CD4-positive, alpha-beta T cell (primary cell): ENCODE measurements around the gene GCN1. TPM values are rescaled to one million over a fixed set of nuclear protein-coding genes. Genes with fewer than 3 reads are reported as not detected.

Experiments
- ATAC-seq: fragments of 200-7000 bp; cut with Tn5 transposase; one replicate; pipeline ENCODE4 v1.10.0; 2022; ENCODE audit warnings: mild to moderate bottlenecking; ENCODE audit not compliant: poor library complexity
- CTCF ChIA-PET: fragments of 350-600 bp; sonication (Branson Sonifier 250); formaldehyde crosslinking; loops from one replicate; lab custom pipeline; 2021; ENCODE audit warnings: antibody characterized with exemption, inconsistent platforms; lab: Charles Lee
- POLR2A ChIA-PET: fragments of 350-600 bp; sonication (Branson Sonifier 250); formaldehyde crosslinking; loops from one replicate; lab custom pipeline; 2021; ENCODE audit warnings: antibody characterized with exemption, inconsistent platforms; lab: Charles Lee
- DNase-seq, 14 experiments: peaks; one replicate each; pipeline ENCODE4 v3.0.0-alpha.2; 2013 to 2020; ENCODE audit warnings: mixed read lengths in 2 of 14
- H3K27ac ChIP-seq, 2 donors: one replicate each; pipeline versions ENCODE4 v1.5.1 to v1.7.0; 2013; ENCODE audit warnings: low read length in 2 of 2, low read depth in 1 of 2, mild to moderate bottlenecking in 1 of 2
- H3K27me3 ChIP-seq, 2 experiments: 1 replicate in 1 of 2; 2 replicates in 1 of 2; pipeline versions ENCODE4 v1.6.1 to v1.7.0; 2013; ENCODE audit warnings: low read length in 2 of 2, control low read depth in 1 of 2, mild to moderate bottlenecking in 1 of 2, moderate library complexity in 1 of 2; ENCODE audit not compliant: insufficient read depth in 2 of 2, control insufficient read depth in 1 of 2
- H3K36me3 ChIP-seq: one replicate; pipeline ENCODE4 v1.6.1; 2013; ENCODE audit warnings: low read length, control low read depth; ENCODE audit not compliant: insufficient read depth
- H3K4me1 ChIP-seq: one replicate; pipeline ENCODE4 v1.6.1; 2013; ENCODE audit warnings: low read length, control low read depth; ENCODE audit not compliant: insufficient read depth
- H3K4me3 ChIP-seq: one replicate; pipeline ENCODE4 v1.5.1; 2013; ENCODE audit warnings: mild to moderate bottlenecking, low read length, moderate library complexity
- H3K9me3 ChIP-seq, 2 experiments: 1 replicate in 1 of 2; 2 replicates in 1 of 2; pipeline versions ENCODE4 v1.6.1 to v1.7.0; 2013; ENCODE audit warnings: low read length in 2 of 2, mild to moderate bottlenecking in 2 of 2, control low read depth in 1 of 2, moderate library complexity in 1 of 2; ENCODE audit not compliant: control insufficient read depth in 1 of 2, insufficient read depth in 1 of 2
- H3K27ac Mint-ChIP-seq: one replicate; pipeline ENCODE4 v1.8.0; 2020; ENCODE audit warnings: mixed read lengths
- H3K27me3 Mint-ChIP-seq: one replicate; pipeline ENCODE4 v1.8.0; 2021; ENCODE audit warnings: mixed read lengths
- H3K36me3 Mint-ChIP-seq: one replicate; pipeline ENCODE4 v1.8.0; 2021; ENCODE audit warnings: low read depth, mixed read lengths
- H3K4me1 Mint-ChIP-seq: one replicate; pipeline ENCODE4 v1.8.0; 2021; ENCODE audit warnings: low read depth, mixed read lengths
- H3K4me3 Mint-ChIP-seq: one replicate; pipeline ENCODE4 v1.8.0; 2020; ENCODE audit warnings: mild to moderate bottlenecking, mixed read lengths
- H3K9me3 Mint-ChIP-seq: one replicate; pipeline ENCODE4 v1.8.0; 2020; ENCODE audit warnings: mixed read lengths
- CTCF ChIP-seq: fragments of 200-600 bp; IDR thresholded peaks from one replicate; pipeline ENCODE4 v1.8.0; 2022; ENCODE audit warnings: antibody characterized with exemption, mild to moderate bottlenecking
- intact Hi-C, 2 experiments: fragments of 100-400 bp; cut with DNase I in 1 of 2; cut with micrococcal nuclease in 1 of 2; formaldehyde crosslinking; loops; one replicate each; pipeline versions ENCODE4 v1.15.1 to v1.9.0; 2023 to 2025; cut with DNase I, micrococcal nuclease
- total RNA-seq, 174 experiments: library from RNA in 2 of 174; stranded (reverse) in 2 of 174; gene quantifications; one replicate each; pipeline ENCODE4 v1.2.3 and lab custom pipeline; 2021 to 2026

The GCN1 gene
- total RNA-seq, 2 experiments from 2014 or later, result 121 to 128 TPM

DNA sequence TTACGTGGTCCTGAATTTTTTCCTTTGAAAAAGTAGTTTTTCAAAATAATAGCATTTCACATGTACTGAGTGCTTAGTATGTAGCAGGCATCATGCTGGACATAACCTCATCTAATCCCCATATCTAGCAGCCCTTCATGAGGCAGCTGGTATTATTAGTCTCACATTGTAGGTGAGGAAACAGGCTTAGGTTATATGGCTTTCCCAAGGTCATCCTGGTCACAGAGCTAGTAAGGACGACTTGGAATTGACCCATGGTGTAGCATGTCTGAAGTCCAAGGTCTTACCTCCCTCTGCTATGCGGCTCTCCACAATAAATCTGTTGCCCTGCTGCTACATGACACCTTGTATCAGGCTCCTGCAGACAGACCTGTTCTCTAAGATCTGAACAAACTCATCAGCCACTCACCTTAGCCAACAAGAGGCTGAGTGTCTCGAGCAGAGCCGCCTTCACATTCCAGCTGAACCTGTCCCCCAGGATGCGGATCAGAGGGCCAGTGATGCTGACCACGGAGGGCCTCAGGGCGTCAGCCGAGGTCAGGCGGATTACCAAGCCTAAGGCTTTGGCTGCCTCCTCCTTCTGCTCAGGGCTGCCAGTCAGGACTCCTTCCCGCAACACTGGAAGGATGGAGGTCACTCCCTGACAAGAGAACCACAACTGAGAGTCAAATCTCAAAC, 58.3 kb downstream of the GCN1 start:
- ChIA-PET CTCF (no interaction called here), POLR2A (no interaction called here)
- no peaks in the 10 kb centered on the region for H3K27me3 Mint-ChIP-seq
- Histone ChIP-seq H3K27ac (no peak overlapping the region), H3K9me3 (no peaks in the 10 kb centered on the region), H3K36me3 (peaks cover 92% of the 10 kb centered on the region), H3K27me3 (no peaks in the 10 kb centered on the region), H3K4me1 (no peaks in the 10 kb centered on the region), H3K4me3 (no peak overlapping the region)
- H3K4me3 Mint-ChIP-seq, result no peak overlapping the region
- H3K9me3 Mint-ChIP-seq, result no peaks in the 10 kb centered on the region
- intact Hi-C loops, result no loop called here
- peaks cover 91% of the 10 kb centered on the region for H3K36me3 Mint-ChIP-seq
- no peak for ATAC-seq
- no peak for TF ChIP-seq CTCF
- H3K27ac Mint-ChIP-seq, result no peak overlapping the region
- no peaks in the 10 kb centered on the region for H3K4me1 Mint-ChIP-seq
- DNase-seq, result no peak

- Mint-ChIP-seq H3K27ac (no peak overlapping the region), H3K4me1 (no peaks in the 10 kb centered on the region), H3K36me3 (peaks cover 88% of the 10 kb centered on the region), H3K9me3 (no peaks in the 10 kb centered on the region), H3K4me3 (no peak overlapping the region), H3K27me3 (no peaks in the 10 kb centered on the region)
- ChIA-PET POLR2A (interaction anchor here (2.7 kb wide), 1 partner anchor 17 kb away, joined by 7 read pairs; the partner anchor contains the start of gene RAB35), CTCF (no interaction called here)
- DNase-seq, result no peak
- Histone ChIP-seq H3K27ac (no peak overlapping the region), H3K36me3 (peaks cover 92% of the 10 kb centered on the region), H3K4me3 (no peak overlapping the region), H3K27me3 (no peaks in the 10 kb centered on the region), H3K9me3 (no peaks in the 10 kb centered on the region), H3K4me1 (no peaks in the 10 kb centered on the region)
- TF ChIP-seq CTCF, result no peak
- intact Hi-C loops, result no loop called here
- ATAC-seq, result no peak
Measured at GRCh38 chr12:120134307-120134980, 60.1 kb downstream of the GCN1 start.

GRCh38 chr12:120132863-120133385, 61.6 kb downstream of the GCN1 start:
- no peak for ATAC-seq
- ChIA-PET CTCF (no interaction called here), POLR2A (interaction anchor here (2.7 kb wide), 1 partner anchor 16 kb away, joined by 7 read pairs; the partner anchor contains the start of gene RAB35)
- no peak for DNase-seq
- Histone ChIP-seq H3K4me3 (no peak overlapping the region), H3K36me3 (peaks cover 94% of the 10 kb centered on the region), H3K27me3 (no peaks in the 10 kb centered on the region), H3K27ac (no peak overlapping the region), H3K9me3 (no peaks in the 10 kb centered on the region), H3K4me1 (no peaks in the 10 kb centered on the region)
- TF ChIP-seq CTCF, result no peak
- Mint-ChIP-seq H3K27me3 (no peaks in the 10 kb centered on the region), H3K27ac (no peak overlapping the region), H3K4me1 (no peaks in the 10 kb centered on the region), H3K36me3 (peaks cover 88% of the 10 kb centered on the region), H3K9me3 (no peaks in the 10 kb centered on the region), H3K4me3 (no peak overlapping the region)
- intact Hi-C loops, result no loop called here
